Uterus (tissue), 2 donors: ENCODE results near the gene SLC7A1.

Experiments used
- CTCF ChIP-seq, 4 experiments: fragments of 200-600 bp in 2 of 4; fragments of 450-650 bp in 2 of 4; sonication (generic) in 2 of 4; IDR thresholded peaks; one replicate each; pipeline ENCODE4 v1.5.1; 2016 to 2019; ENCODE audit warnings: antibody characterized with exemption in 4 of 4, mild to moderate bottlenecking in 2 of 4, moderate library complexity in 1 of 4
- POLR2A ChIP-seq, 2 donors: fragments of 450-650 bp; IDR thresholded peaks; one replicate each; pipeline ENCODE4 v1.6.1; 2016; ENCODE audit warnings: antibody characterized with exemption in 2 of 2, mild to moderate bottlenecking in 1 of 2, moderate library complexity in 1 of 2

GRCh38 chr13:29489650-29490560 is 105.6 kb downstream of the SLC7A1 start:
- TF ChIP-seq CTCF (IDR thresholded peaks at IDR 0.05), result no peak
- no peak for TF ChIP-seq POLR2A (IDR thresholded peaks at IDR 0.05)
